Activated CD8-positive, alpha-beta T cell treated with anti-CD3 and anti-CD28 coated beads for 36 hours (primary cell): ENCODE data around the gene COA1. TPM values are rescaled to one million over a fixed set of nuclear protein-coding genes. Genes with fewer than 3 reads are reported as not detected.
A peak's percentile ranks its signal among the peaks of the same experiment; 100 is the strongest.

Experiments
- ATAC-seq: fragments of 200-7000 bp; cut with Tn5 transposase; one replicate; pipeline ENCODE4 v1.10.0; 2021; ENCODE audit warnings: mild to moderate bottlenecking, moderate library complexity
- CTCF ChIA-PET: fragments of 350-600 bp; sonication (Branson Sonifier 250); formaldehyde crosslinking; loops from one replicate; lab custom pipeline; 2021; ENCODE audit warnings: antibody characterized with exemption; lab: Charles Lee
- POLR2A ChIA-PET: fragments of 350-600 bp; sonication (Branson Sonifier 250); formaldehyde crosslinking; loops from one replicate; lab custom pipeline; 2021; ENCODE audit warnings: antibody characterized with exemption; lab: Charles Lee
- DNase-seq: peaks from one replicate; pipeline ENCODE4 v3.0.0-alpha.2; 2020
- H3K27ac Mint-ChIP-seq: one replicate; pipeline ENCODE4 v1.8.0; 2021; ENCODE audit warnings: mild to moderate bottlenecking, mixed read lengths
- H3K27me3 Mint-ChIP-seq: one replicate; pipeline ENCODE4 v1.8.0; 2021; ENCODE audit warnings: mixed read lengths
- H3K36me3 Mint-ChIP-seq: one replicate; pipeline ENCODE4 v1.8.0; 2021; ENCODE audit warnings: low read depth, mixed read lengths
- H3K4me1 Mint-ChIP-seq: one replicate; pipeline ENCODE4 v1.8.0; 2021; ENCODE audit warnings: low read depth, mixed read lengths
- H3K4me3 Mint-ChIP-seq: one replicate; pipeline ENCODE4 v1.8.0; 2021; ENCODE audit warnings: mild to moderate bottlenecking, moderate library complexity, mixed read lengths
- H3K9me3 Mint-ChIP-seq: one replicate; pipeline ENCODE4 v1.8.0; 2021; ENCODE audit warnings: mixed read lengths
- CTCF ChIP-seq: fragments of 200-600 bp; IDR thresholded peaks from one replicate; pipeline ENCODE4 v1.8.0; 2022; ENCODE audit warnings: antibody characterized with exemption, mild to moderate bottlenecking
- intact Hi-C: fragments of 100-400 bp; cut with micrococcal nuclease; formaldehyde crosslinking; loops from one replicate; pipeline ENCODE4 v1.10.0; 2022
- total RNA-seq, 2 experiments: library from RNA; stranded (reverse); gene quantifications; one replicate each; pipeline ENCODE4 v1.2.3, GENCODE V29; 2021

Gene COA1
- total RNA-seq, 2 experiments from 2014 or later = 78.8 to 85.6 TPM

DNA sequence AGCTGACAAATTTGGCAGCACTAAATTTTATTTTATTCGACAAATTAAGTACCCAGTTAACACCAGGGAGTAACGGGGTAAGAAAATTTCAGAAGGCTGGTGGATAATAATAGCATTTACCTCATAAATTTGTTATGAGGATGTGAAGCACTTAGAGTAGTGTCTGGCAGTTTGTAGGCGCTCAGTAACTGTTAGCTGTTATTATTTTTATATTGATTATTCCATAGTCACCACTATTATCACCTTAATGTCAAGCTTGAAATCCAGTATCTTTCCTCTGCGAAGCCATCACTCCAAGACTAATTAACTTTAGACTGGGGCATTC, 563 bp upstream of the COA1 start:
- no peaks in the 10 kb centered on the region for H3K9me3 Mint-ChIP-seq
- no peak for TF ChIP-seq CTCF
- ATAC-seq (no peak), DNase-seq (no peak)
- ChIA-PET POLR2A (interaction anchor here (0.8 to 1.9 kb wide), 10 partner anchors 21 to 217 kb away, joined by 3 to 8 read pairs (median 5); partner anchors contain the start of genes BLVRA and MRPS24), CTCF (interaction anchor here (0.7 to 6.4 kb wide), 21 partner anchors 11 to 274 kb away, joined by 3 to 52 read pairs (median 4); partner anchors contain the start of gene STK17A)
- H3K27me3 Mint-ChIP-seq = peaks cover 2% of the 10 kb centered on the region
- H3K36me3 Mint-ChIP-seq = peaks cover 17% of the 10 kb centered on the region
- intact Hi-C loops = no loop called here
- peaks cover 29% of the 10 kb centered on the region for H3K4me1 Mint-ChIP-seq
- H3K27ac Mint-ChIP-seq = peak overlapping the region; percentile 91
- H3K4me3 Mint-ChIP-seq = peak overlapping the region; percentile 94

DNA sequence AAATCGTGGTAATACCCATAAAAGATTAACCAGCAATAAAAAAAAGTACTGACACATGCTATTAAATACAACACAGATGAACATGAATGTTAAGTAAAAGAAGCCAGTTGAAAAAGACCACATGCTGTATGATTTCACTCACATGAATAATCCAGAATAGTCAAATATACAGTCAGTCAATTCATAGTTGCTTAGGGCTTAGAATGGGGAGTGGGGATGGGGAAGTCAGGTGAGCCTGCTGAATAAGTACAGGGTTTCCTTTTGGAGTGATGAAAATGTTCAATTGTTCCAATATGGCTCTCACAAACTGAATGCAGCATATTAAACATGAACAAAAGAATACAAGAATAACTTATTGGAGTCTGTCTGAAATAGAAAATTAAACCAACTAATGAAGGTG, 1.8 kb downstream of the COA1 start:
- no peak for DNase-seq
- ATAC-seq = no peak
- no peak overlapping the region for H3K27ac Mint-ChIP-seq
- ChIA-PET POLR2A (no interaction called here), CTCF (interaction anchor here (4.0 to 6.4 kb wide), 2 partner anchors 111 to 146 kb away, joined by 39 to 52 read pairs; partner anchors contain the start of gene STK17A)
- peak overlapping the region; percentile 94 for H3K4me3 Mint-ChIP-seq
- peaks cover 1% of the 10 kb centered on the region for H3K27me3 Mint-ChIP-seq
- H3K9me3 Mint-ChIP-seq = no peaks in the 10 kb centered on the region
- TF ChIP-seq CTCF = no peak
- peaks cover 22% of the 10 kb centered on the region for H3K36me3 Mint-ChIP-seq
- peaks cover 39% of the 10 kb centered on the region for H3K4me1 Mint-ChIP-seq
- intact Hi-C loops = no loop called here

GRCh38 chr7:43727003-43727402, 2.3 kb downstream of the COA1 start:
- no peak for TF ChIP-seq CTCF
- CTCF ChIA-PET = interaction anchor here (6.4 kb wide), 1 partner anchor 145 kb away, joined by 52 read pairs; the partner anchor contains the start of gene STK17A
- peak overlapping the region; percentile 94 for H3K4me3 Mint-ChIP-seq

DNA sequence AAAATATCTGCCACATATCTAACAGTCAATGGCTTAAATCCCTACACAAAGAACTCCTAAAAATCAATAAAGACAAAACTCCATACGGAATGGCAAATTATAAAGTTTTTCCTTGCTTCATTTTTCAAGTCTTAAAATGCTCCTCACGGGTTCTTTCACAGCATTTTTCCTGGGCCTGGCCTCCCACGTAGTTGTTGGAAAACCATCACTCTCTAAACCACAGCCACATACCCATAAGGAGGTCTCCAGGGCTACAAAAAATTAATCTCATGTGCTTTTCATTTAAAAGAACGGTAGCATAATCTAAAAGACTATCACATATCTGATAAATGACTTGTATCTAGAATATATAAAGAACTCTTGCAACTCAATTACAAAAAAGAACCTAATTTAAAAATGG, 2.9 kb downstream of the COA1 start:
- DNase-seq = no peak
- H3K27me3 Mint-ChIP-seq = peaks cover 1% of the 10 kb centered on the region
- ChIA-PET POLR2A (no interaction called here), CTCF (interaction anchor here (2.6 to 6.4 kb wide), 2 partner anchors 144 to 145 kb away, joined by 14 to 52 read pairs; partner anchors contain the start of gene STK17A)
- H3K9me3 Mint-ChIP-seq = no peaks in the 10 kb centered on the region
- peak overlapping the region; percentile 94 for H3K4me3 Mint-ChIP-seq
- no peak for ATAC-seq
- no peak overlapping the region for H3K27ac Mint-ChIP-seq
- peaks cover 22% of the 10 kb centered on the region for H3K36me3 Mint-ChIP-seq
- peaks cover 39% of the 10 kb centered on the region for H3K4me1 Mint-ChIP-seq
- intact Hi-C loops = no loop called here
- no peak for TF ChIP-seq CTCF

More at GRCh38 chr7:43727003-43727402, 2.3 kb downstream of the COA1 start:
- ATAC-seq = no peak
- Mint-ChIP-seq H3K27ac (no peak overlapping the region), H3K36me3 (peaks cover 22% of the 10 kb centered on the region), H3K9me3 (no peaks in the 10 kb centered on the region), H3K27me3 (peaks cover 1% of the 10 kb centered on the region), H3K4me1 (peaks cover 39% of the 10 kb centered on the region)
- POLR2A ChIA-PET = no interaction called here
- intact Hi-C loops = no loop called here
- no peak for DNase-seq

DNA sequence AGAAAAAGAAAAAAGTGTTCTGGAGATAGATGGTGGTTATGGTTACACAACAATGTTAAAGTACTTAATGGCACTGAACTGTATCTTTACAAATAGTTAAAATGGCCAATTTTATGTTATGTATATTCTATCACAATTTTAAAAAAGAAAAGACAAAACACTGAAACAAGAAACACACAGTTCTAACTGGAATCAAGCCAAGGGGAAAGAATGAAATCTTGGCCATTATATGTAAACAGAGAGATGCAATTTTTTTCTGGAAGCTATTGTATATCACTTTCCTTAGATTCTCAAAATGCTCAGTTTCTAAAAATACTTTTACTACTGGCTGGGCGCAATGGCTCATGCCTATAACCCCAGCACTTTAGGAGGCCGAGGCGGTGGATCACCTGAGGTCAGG, 4.1 kb downstream of the COA1 start:
- ATAC-seq (no peak), DNase-seq (no peak)
- no peak for TF ChIP-seq CTCF
- Mint-ChIP-seq H3K27me3 (no peaks in the 10 kb centered on the region), H3K36me3 (peaks cover 25% of the 10 kb centered on the region), H3K4me1 (peaks cover 47% of the 10 kb centered on the region), H3K27ac (no peak overlapping the region), H3K4me3 (no peak overlapping the region), H3K9me3 (no peaks in the 10 kb centered on the region)
- CTCF ChIA-PET = interaction anchor here (1.1 to 2.6 kb wide), 3 partner anchors 25 to 143 kb away, joined by 3 to 14 read pairs (median 5); partner anchors contain the start of gene STK17A
- POLR2A ChIA-PET = interaction anchor here (0.9 kb wide), 1 partner anchor 10 kb away, joined by 4 read pairs; no protein-coding TSS in a partner anchor
- intact Hi-C loops = no loop called here
